ENCODE measurements around the gene ADARB2. TPM values are rescaled to one million over a fixed set of nuclear protein-coding genes. Genes with fewer than 3 reads are reported as not detected.

ADARB2 gene
- total RNA-seq, 2 experiments from 2014 or later, result 0.63 to 0.99 TPM

DNA sequence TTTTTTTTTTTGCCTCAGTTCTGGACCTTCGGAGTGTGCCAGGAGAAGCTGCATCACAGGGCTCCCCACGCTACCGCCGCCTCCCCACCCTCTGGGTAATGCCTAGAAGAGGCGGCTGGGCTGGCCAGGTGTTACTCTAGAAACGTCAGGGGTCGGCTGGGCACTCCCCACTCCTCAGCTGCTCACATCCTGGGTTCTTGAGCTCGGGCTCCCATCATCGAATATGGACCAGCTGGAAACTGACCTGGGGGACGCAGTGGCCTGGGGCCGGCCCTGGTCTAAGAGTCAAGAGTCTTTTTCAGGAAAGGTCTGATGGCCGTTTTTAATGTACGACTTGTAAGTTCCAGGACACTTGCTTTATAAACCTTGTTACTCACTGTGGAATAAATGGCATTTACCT lies 354.6 kb downstream of the ADARB2 start:
- no peak overlapping the region for H3K27ac Mint-ChIP-seq
- POLR2A ChIA-PET, result no interaction called here
- CTCF ChIA-PET, result interaction anchor here (0.8 kb wide), 1 partner anchor 14 kb away, joined by 3 read pairs; no protein-coding TSS in a partner anchor

DNA sequence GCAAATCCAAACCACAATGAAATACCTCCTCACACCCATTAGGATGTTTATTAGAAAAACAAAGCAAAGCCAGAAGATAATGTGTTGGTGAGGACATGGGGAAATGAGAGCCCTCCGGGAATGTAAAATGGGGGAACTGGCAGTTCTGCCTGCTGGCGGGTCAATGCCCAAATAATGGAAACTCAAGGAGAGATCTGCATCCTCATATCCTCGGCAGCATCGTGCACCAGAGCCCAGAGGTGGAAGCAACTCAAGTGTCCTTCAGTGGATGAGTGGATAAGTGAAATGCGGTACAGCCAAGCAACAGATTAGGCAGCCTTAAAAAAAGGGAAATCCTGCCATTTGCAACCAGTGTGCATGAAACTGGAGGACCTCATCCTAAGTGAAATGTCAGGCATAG lies 356.0 kb downstream of the ADARB2 start:
- H3K27me3 Mint-ChIP-seq (ENCODE audit: low read depth), result peaks cover 41% of the 10 kb centered on the region
- no peak for DNase-seq
- ATAC-seq, result no peak
- POLR2A ChIA-PET, result no interaction called here
- H3K4me1 Mint-ChIP-seq (ENCODE audit: low read depth), result no peaks in the 10 kb centered on the region
- no peak overlapping the region for H3K27ac Mint-ChIP-seq
- H3K9me3 Mint-ChIP-seq (ENCODE audit: insufficient read depth), result no peaks in the 10 kb centered on the region
- H3K4me3 Mint-ChIP-seq, result no peak overlapping the region
- CTCF ChIA-PET, result no interaction called here
- H3K36me3 Mint-ChIP-seq (ENCODE audit: low read depth), result no peaks in the 10 kb centered on the region

More for the DNA sequence above, 354.6 kb downstream of the ADARB2 start:
- ATAC-seq, result no peak
- H3K4me3 Mint-ChIP-seq, result no peak overlapping the region
- H3K27me3 Mint-ChIP-seq (ENCODE audit: low read depth), result peaks cover 47% of the 10 kb centered on the region
- no peak for DNase-seq
- H3K36me3 Mint-ChIP-seq (ENCODE audit: low read depth), result no peaks in the 10 kb centered on the region
- H3K4me1 Mint-ChIP-seq (ENCODE audit: low read depth), result no peaks in the 10 kb centered on the region
- H3K9me3 Mint-ChIP-seq (ENCODE audit: insufficient read depth), result no peaks in the 10 kb centered on the region

DNA sequence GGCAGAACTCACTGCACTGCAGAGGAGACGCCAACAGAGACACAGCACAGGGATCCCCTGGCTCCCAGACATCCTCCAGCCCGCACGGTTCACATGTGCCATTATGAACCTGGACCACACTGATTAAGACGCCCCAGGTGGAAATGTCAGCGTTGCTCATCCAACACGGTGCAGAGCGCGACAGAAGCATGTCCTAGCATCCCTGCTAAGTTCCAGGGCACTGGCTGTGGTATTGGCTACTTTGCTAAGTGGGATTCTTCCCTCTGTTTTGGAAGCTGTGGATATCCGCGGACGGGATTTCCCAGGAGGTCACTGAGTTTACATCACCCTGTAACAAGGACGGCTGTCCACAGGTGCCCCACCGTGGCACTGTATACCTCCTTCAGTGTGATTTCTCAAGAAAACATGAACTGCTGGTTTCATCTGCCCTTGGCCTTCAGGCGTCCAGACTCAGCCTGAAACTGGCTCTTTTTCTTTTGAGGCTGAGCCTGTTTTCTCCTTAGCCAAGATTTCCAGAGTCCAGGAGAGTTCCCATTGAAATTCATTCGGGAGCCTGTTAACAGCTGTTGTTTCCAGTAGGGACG lies 357.1 kb downstream of the ADARB2 start:
- no peak overlapping the region for H3K27ac Mint-ChIP-seq
- ChIA-PET CTCF (interaction anchor here (1.3 kb wide), 1 partner anchor 11 kb away, joined by 3 read pairs; no protein-coding TSS in a partner anchor), POLR2A (no interaction called here)
- peaks cover 36% of the 10 kb centered on the region for H3K27me3 Mint-ChIP-seq (ENCODE audit: low read depth)
- H3K4me3 Mint-ChIP-seq, result no peak overlapping the region
- DNase-seq, result no peak
- no peaks in the 10 kb centered on the region for H3K9me3 Mint-ChIP-seq (ENCODE audit: insufficient read depth)
- H3K4me1 Mint-ChIP-seq (ENCODE audit: low read depth), result no peaks in the 10 kb centered on the region
- no peak for ATAC-seq
- H3K36me3 Mint-ChIP-seq (ENCODE audit: low read depth), result no peaks in the 10 kb centered on the region

DNA sequence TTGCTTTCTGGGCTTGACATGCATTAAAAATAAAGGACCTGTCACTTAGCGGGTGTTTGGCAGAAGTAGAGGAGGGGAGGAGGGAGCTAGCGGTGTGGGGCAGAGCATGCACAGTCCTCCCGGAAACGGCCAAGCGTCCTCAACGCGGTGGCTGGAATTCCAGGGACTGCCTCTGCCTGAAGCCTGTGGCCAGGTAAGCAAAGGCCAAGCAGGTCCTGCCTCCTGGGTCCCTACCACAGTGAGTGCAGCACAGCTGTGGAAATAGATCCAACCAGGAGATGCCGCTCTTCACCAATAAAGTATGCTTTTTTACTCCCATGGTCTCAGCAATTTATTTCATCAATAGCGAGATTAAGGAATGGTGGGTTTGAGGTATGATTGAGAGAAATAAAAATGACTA lies 357.7 kb downstream of the ADARB2 start:
- H3K4me1 Mint-ChIP-seq (ENCODE audit: low read depth), result no peaks in the 10 kb centered on the region
- ATAC-seq (no peak), DNase-seq (no peak)
- H3K27me3 Mint-ChIP-seq (ENCODE audit: low read depth), result peaks cover 31% of the 10 kb centered on the region
- H3K27ac Mint-ChIP-seq, result no peak overlapping the region
- ChIA-PET POLR2A (no interaction called here), CTCF (interaction anchor here (1.3 kb wide), 1 partner anchor 11 kb away, joined by 3 read pairs; no protein-coding TSS in a partner anchor)
- H3K9me3 Mint-ChIP-seq (ENCODE audit: insufficient read depth), result no peaks in the 10 kb centered on the region
- no peak overlapping the region for H3K4me3 Mint-ChIP-seq
- no peaks in the 10 kb centered on the region for H3K36me3 Mint-ChIP-seq (ENCODE audit: low read depth)

GRCh38 chr10:1378473-1378872 lies 358.9 kb downstream of the ADARB2 start:
- CTCF ChIA-PET, result no interaction called here
- DNase-seq, result no peak
- Mint-ChIP-seq H3K9me3 (ENCODE audit: insufficient read depth) (no peaks in the 10 kb centered on the region), H3K27ac (no peak overlapping the region), H3K36me3 (ENCODE audit: low read depth) (no peaks in the 10 kb centered on the region), H3K27me3 (ENCODE audit: low read depth) (peaks cover 20% of the 10 kb centered on the region), H3K4me1 (ENCODE audit: low read depth) (no peaks in the 10 kb centered on the region), H3K4me3 (no peak overlapping the region)
- POLR2A ChIA-PET, result no interaction called here
- no peak for ATAC-seq

DNA sequence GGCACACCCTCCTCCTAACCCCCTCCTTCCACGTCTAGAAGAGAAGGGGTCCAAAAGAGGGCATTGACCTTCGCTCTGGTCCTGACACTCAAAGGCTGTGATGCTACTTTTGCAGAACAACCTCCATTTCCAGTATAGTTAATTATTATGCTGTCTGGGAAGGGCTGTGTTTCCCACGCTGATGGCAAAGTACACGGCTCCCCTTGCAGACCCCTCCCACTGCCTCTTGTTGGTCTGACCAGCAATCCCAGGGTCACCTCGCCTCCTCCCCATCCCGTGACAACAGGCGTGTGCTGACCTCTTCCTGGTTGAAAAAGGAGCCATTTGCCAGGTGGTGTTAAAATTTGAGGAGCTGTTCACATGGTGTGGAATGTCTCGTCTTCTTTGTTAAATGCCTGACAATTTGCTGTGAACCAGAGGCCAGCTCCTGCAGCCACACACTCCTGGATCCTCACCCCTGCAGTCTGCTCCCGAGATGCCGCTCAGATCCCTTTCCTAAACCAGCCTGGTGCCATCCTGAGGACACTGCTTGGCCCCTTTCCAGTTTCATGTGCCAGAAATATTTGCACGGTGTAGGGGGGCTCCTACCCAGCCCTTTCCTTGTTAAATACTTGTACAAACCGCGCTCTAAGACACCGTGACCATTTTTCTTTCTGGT lies 359.5 kb downstream of the ADARB2 start:
- Mint-ChIP-seq H3K27ac (no peak overlapping the region), H3K4me1 (ENCODE audit: low read depth) (no peaks in the 10 kb centered on the region), H3K9me3 (ENCODE audit: insufficient read depth) (no peaks in the 10 kb centered on the region), H3K27me3 (ENCODE audit: low read depth) (peaks cover 18% of the 10 kb centered on the region), H3K36me3 (ENCODE audit: low read depth) (no peaks in the 10 kb centered on the region), H3K4me3 (no peak overlapping the region)
- ChIA-PET CTCF (no interaction called here), POLR2A (no interaction called here)
- DNase-seq (no peak), ATAC-seq (no peak)

DNA sequence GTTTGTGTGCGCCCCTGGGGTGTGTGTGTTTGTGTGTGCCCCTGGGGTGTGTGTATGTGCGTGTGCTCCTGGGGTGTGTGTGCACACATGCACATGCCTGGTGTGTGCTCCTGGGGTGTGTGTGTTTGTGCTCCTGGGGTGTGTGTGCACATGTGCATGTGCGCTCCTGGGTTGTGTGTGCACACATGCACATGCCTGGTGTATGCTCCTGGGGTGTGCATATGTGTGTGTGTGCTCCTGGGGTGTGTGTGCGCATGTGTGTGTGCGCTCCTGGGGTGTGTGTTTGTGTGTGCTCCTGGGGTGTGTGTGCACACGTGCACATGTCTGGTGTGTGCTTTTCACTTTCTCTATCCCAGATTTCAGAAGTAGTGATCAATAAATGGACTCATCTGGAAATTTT lies 360.1 kb downstream of the ADARB2 start:
- no peak for ATAC-seq
- no peaks in the 10 kb centered on the region for H3K9me3 Mint-ChIP-seq (ENCODE audit: insufficient read depth)
- ChIA-PET CTCF (no interaction called here), POLR2A (no interaction called here)
- no peak overlapping the region for H3K27ac Mint-ChIP-seq
- peaks cover 18% of the 10 kb centered on the region for H3K27me3 Mint-ChIP-seq (ENCODE audit: low read depth)
- no peaks in the 10 kb centered on the region for H3K36me3 Mint-ChIP-seq (ENCODE audit: low read depth)
- H3K4me1 Mint-ChIP-seq (ENCODE audit: low read depth), result no peaks in the 10 kb centered on the region
- DNase-seq, result no peak
- no peak overlapping the region for H3K4me3 Mint-ChIP-seq

- H3K27ac Mint-ChIP-seq, result no peak overlapping the region
- H3K36me3 Mint-ChIP-seq (ENCODE audit: low read depth), result no peaks in the 10 kb centered on the region
- no peak for ATAC-seq
- POLR2A ChIA-PET, result no interaction called here
- CTCF ChIA-PET, result no interaction called here
- H3K9me3 Mint-ChIP-seq (ENCODE audit: insufficient read depth), result no peaks in the 10 kb centered on the region
- no peak for DNase-seq
- H3K4me1 Mint-ChIP-seq (ENCODE audit: low read depth), result no peaks in the 10 kb centered on the region
- no peak overlapping the region for H3K4me3 Mint-ChIP-seq
- peaks cover 20% of the 10 kb centered on the region for H3K27me3 Mint-ChIP-seq (ENCODE audit: low read depth)
Observed at GRCh38 chr10:1376384-1376945, 360.9 kb downstream of the ADARB2 start.

DNA sequence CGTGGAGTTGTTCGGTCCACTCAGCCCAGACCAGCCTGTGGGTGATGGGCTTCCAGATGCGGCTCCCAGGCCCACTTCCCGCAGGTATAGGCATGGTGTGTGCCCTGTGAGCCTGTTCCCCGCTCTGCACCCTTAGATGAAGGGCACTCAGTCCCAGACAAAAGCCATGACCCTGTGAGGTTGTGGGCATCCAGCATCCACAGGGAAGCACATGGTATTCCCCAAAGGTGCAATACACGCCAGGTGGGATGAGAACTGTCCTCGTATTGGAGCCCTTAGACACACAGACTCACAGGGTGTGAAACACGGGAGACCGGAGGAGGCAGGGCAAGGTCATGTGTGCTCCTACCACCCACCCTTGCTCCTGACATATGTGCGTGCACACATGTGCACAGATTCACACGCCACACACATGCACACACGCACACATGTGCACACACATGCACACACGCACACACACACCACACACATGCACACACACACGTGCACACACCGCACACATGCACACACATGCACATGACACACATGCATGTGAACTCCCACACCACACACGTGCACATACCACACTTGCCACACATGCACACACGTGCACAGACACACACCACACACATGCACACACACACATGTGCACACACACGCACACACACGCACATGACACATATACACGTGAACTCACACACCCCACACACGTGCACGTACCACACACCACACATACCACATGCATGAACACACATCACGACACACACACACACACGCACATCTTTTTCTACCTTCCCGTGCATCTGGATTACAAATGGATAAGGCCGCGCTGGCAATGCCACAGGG lies 361.8 kb downstream of the ADARB2 start:
- no peak for DNase-seq
- Mint-ChIP-seq H3K36me3 (ENCODE audit: low read depth) (no peaks in the 10 kb centered on the region), H3K4me1 (ENCODE audit: low read depth) (no peaks in the 10 kb centered on the region), H3K4me3 (no peak overlapping the region), H3K9me3 (ENCODE audit: insufficient read depth) (no peaks in the 10 kb centered on the region), H3K27me3 (ENCODE audit: low read depth) (peaks cover 15% of the 10 kb centered on the region), H3K27ac (no peak overlapping the region)
- CTCF ChIA-PET, result no interaction called here
- no peak for ATAC-seq
- POLR2A ChIA-PET, result no interaction called here

DNA sequence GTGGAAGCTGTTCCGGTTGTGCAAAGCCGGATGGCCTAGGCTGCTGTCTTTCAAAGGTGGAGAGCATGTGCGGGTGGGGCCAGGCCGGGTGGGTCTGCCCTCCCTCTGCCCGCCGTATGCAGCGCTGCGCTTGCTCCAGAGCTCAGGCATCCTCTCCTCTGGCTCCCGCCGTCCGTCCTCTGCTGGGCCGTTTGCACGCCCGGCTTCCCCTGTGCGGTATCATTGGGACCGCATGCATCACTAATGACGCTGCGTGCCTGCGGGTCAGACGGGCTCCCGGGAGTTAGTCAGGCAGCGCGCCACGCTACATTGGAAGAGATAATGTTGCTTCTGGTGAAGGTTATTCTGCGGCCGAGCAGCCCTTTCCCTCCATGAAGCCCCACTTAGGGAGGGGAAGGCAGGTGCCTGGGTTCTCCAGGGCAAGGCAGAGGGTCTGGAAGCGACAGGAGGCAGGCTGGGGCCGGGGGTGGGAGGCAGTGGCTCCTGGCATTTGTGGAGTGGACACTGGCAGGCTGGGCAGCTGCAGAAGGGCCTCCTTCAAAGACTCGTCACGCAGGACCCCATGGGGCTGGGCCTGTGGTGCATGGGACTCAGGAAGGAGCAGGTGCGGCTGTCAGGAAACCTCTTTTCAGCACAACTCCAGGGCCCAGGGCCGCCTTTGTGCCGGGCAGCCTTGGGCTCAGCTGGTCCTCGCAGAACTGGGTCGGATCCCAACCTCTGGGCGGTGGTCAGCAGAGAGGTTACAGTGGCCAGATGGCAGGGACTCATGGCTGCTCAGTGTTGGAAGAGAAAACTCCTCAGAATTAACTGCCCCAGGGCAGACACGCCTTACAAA lies 362.6 kb downstream of the ADARB2 start:
- no peak overlapping the region for H3K27ac Mint-ChIP-seq
- peaks cover 21% of the 10 kb centered on the region for H3K27me3 Mint-ChIP-seq (ENCODE audit: low read depth)
- H3K9me3 Mint-ChIP-seq (ENCODE audit: insufficient read depth), result no peaks in the 10 kb centered on the region
- ChIA-PET POLR2A (no interaction called here), CTCF (no interaction called here)
- no peak overlapping the region for H3K4me3 Mint-ChIP-seq
- no peak for ATAC-seq
- peak; percentile 7 for DNase-seq
- no peaks in the 10 kb centered on the region for H3K36me3 Mint-ChIP-seq (ENCODE audit: low read depth)
- no peaks in the 10 kb centered on the region for H3K4me1 Mint-ChIP-seq (ENCODE audit: low read depth)

- POLR2A ChIA-PET, result no interaction called here
- no peaks in the 10 kb centered on the region for H3K36me3 Mint-ChIP-seq (ENCODE audit: low read depth)
- H3K27me3 Mint-ChIP-seq (ENCODE audit: low read depth), result peaks cover 11% of the 10 kb centered on the region
- CTCF ChIA-PET, result no interaction called here
- no peak for ATAC-seq
- H3K9me3 Mint-ChIP-seq (ENCODE audit: insufficient read depth), result no peaks in the 10 kb centered on the region
- no peak overlapping the region for H3K4me3 Mint-ChIP-seq
- H3K4me1 Mint-ChIP-seq (ENCODE audit: low read depth), result no peaks in the 10 kb centered on the region
- DNase-seq, result no peak
- no peak overlapping the region for H3K27ac Mint-ChIP-seq
Observed at GRCh38 chr10:1373287-1373686, 364.0 kb downstream of the ADARB2 start.
